AG08395 (cell line): ENCODE data around the gene PDLIM4.

Source experiments
- DNase-seq: peaks from one replicate; pipeline ENCODE4 v3.0.0; 2012; ENCODE audit warnings: mixed read lengths, low spot score

Gene PDLIM4

GRCh38 chr5:132308701-132309100, 51.2 kb downstream of the PDLIM4 start:
- no peak for DNase-seq

GRCh38 chr5:132309679-132310078, 52.2 kb downstream of the PDLIM4 start:
- no peak for DNase-seq

- peak; percentile 12 for DNase-seq
Observed at GRCh38 chr5:132310141-132310834, 52.8 kb downstream of the PDLIM4 start.

GRCh38 chr5:132313366-132313765, 55.9 kb downstream of the PDLIM4 start:
- peak; percentile 16 for DNase-seq

GRCh38 chr5:132313961-132314432, 56.5 kb downstream of the PDLIM4 start:
- no peak for DNase-seq

- DNase-seq, result no peak
Observed at GRCh38 chr5:132315529-132316067, 58.1 kb downstream of the PDLIM4 start.

GRCh38 chr5:132319975-132320374, 62.5 kb downstream of the PDLIM4 start:
- DNase-seq, result no peak

GRCh38 chr5:132321109-132321721, 63.7 kb downstream of the PDLIM4 start:
- no peak for DNase-seq

GRCh38 chr5:132322266-132322665, 64.8 kb downstream of the PDLIM4 start:
- no peak for DNase-seq
